ENCODE data around the gene FOXL1. TPM values are rescaled to one million over a fixed set of nuclear protein-coding genes. Genes with fewer than 3 reads are reported as not detected.

The FOXL1 gene
- total RNA-seq, 3 donors from 2014 or later (not counting 1 experiment from before 2014, with no cell fraction given), result 0.10 TPM; not detected in 2

GRCh38 chr16:86533767-86534351 lies 44.5 kb upstream of the FOXL1 start:
- TF ChIP-seq CTCF (IDR thresholded peaks at IDR 0.05), result no peak
- Mint-ChIP-seq H3K9me3 (no peaks in the 10 kb centered on the region), H3K4me3 (no peak overlapping the region), H3K27ac (no peak overlapping the region), H3K27me3 (ENCODE audit: low read depth in 2 of 2) (no peaks in the 10 kb centered on the region), H3K4me1 (no peaks in the 10 kb centered on the region), H3K36me3 (no peaks in the 10 kb centered on the region)
- H3K4me3 ChIP-seq (ENCODE audit: low read length), result no peak overlapping the region
- H3K9me3 ChIP-seq (ENCODE audit: control insufficient read depth, insufficient read depth, low read length), result no peaks in the 10 kb centered on the region
- no peaks in the 10 kb centered on the region for H3K27me3 ChIP-seq (ENCODE audit: control insufficient read depth, insufficient read depth, low read length)
- intact Hi-C loops (cut with micrococcal nuclease), result no loop called here
- H3K4me1 ChIP-seq (ENCODE audit: control insufficient read depth, insufficient read depth, low read length), result no peaks in the 10 kb centered on the region
- ATAC-seq (no peak), DNase-seq (no peak)
- peaks cover 14% of the 10 kb centered on the region for H3K36me3 ChIP-seq (ENCODE audit: control insufficient read depth, insufficient read depth, low read length)
- no peak overlapping the region for H3K27ac ChIP-seq (ENCODE audit: low read length)
- 95% methylated on average over 8 of the region's 8 CpGs for WGBS (ENCODE audit: insufficient coverage)

GRCh38 chr16:86534779-86535615 lies 43.4 kb upstream of the FOXL1 start:
- Histone ChIP-seq H3K36me3 (ENCODE audit: control insufficient read depth, insufficient read depth, low read length) (peaks cover 25% of the 10 kb centered on the region), H3K4me3 (ENCODE audit: low read length) (no peak overlapping the region), H3K27me3 (ENCODE audit: control insufficient read depth, insufficient read depth, low read length) (no peaks in the 10 kb centered on the region), H3K4me1 (ENCODE audit: control insufficient read depth, insufficient read depth, low read length) (no peaks in the 10 kb centered on the region), H3K9me3 (ENCODE audit: control insufficient read depth, insufficient read depth, low read length) (no peaks in the 10 kb centered on the region), H3K27ac (ENCODE audit: low read length) (no peak overlapping the region)
- no peak for TF ChIP-seq CTCF (IDR thresholded peaks at IDR 0.05)
- no peak overlapping the region for H3K27ac Mint-ChIP-seq
- H3K9me3 Mint-ChIP-seq, result no peaks in the 10 kb centered on the region
- no peak overlapping the region for H3K4me3 Mint-ChIP-seq
- H3K4me1 Mint-ChIP-seq, result no peaks in the 10 kb centered on the region
- no peaks in the 10 kb centered on the region for H3K36me3 Mint-ChIP-seq
- H3K27me3 Mint-ChIP-seq (ENCODE audit: low read depth in 2 of 2), result no peaks in the 10 kb centered on the region
- ATAC-seq, result no peak
- DNase-seq, result no peak
- 91% methylated on average over 13 of the region's 18 CpGs for WGBS (ENCODE audit: insufficient coverage)
- intact Hi-C loops (cut with micrococcal nuclease), result no loop called here

GRCh38 chr16:86536621-86537020 lies 41.7 kb upstream of the FOXL1 start:
- Histone ChIP-seq H3K9me3 (ENCODE audit: control insufficient read depth, insufficient read depth, low read length) (no peaks in the 10 kb centered on the region), H3K4me3 (ENCODE audit: low read length) (no peak overlapping the region), H3K27ac (ENCODE audit: low read length) (no peak overlapping the region), H3K27me3 (ENCODE audit: control insufficient read depth, insufficient read depth, low read length) (no peaks in the 10 kb centered on the region), H3K36me3 (ENCODE audit: control insufficient read depth, insufficient read depth, low read length) (peaks cover 37% of the 10 kb centered on the region), H3K4me1 (ENCODE audit: control insufficient read depth, insufficient read depth, low read length) (no peaks in the 10 kb centered on the region)
- no peaks in the 10 kb centered on the region for H3K9me3 Mint-ChIP-seq
- 97% methylated on average over 17 of the region's 17 CpGs for WGBS (ENCODE audit: insufficient coverage)
- ATAC-seq, result no peak
- intact Hi-C loops (cut with micrococcal nuclease), result no loop called here
- no peak overlapping the region for H3K27ac Mint-ChIP-seq
- no peak for DNase-seq
- no peak overlapping the region for H3K4me3 Mint-ChIP-seq
- no peaks in the 10 kb centered on the region for H3K4me1 Mint-ChIP-seq
- TF ChIP-seq CTCF (IDR thresholded peaks at IDR 0.05), result no peak
- no peaks in the 10 kb centered on the region for H3K27me3 Mint-ChIP-seq (ENCODE audit: low read depth in 2 of 2)
- no peaks in the 10 kb centered on the region for H3K36me3 Mint-ChIP-seq
